ENCODE measurements around the gene BLVRB. TPM values are rescaled to one million over a fixed set of nuclear protein-coding genes. Genes with fewer than 3 reads are reported as not detected.
A peak's percentile ranks its signal among the peaks of the same experiment; 100 is the strongest.

Gene BLVRB
- total and polyA plus RNA-seq, 2 donors (not counting 3 experiments of a cell fraction or from before 2014, with no cell fraction given), result 30.8 to 113 TPM

DNA sequence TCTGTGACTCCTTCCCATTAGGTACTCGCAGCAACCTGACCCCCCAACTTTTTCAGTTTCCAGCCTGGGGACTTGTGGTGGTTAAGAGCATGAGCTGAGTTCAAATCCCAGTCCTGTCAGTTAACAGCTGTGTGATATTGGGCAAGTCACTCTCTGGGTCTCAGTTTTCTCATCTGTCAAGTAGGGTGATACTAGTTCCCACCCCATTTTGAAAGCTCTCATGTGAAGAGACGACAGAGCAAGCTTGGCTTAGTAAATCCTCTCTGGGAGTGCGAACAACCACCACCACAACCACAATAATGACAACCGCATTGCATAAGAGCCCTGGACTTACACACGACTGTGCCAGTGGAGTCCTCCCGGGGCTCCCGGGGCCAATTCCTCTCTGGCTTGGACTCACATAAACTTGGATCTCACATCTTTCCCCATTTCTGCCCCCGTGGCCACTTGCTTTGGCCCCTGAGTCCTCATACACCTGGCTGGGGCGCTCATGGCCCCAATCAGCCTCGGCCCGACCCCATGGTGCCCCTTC lies 454 bp downstream of the BLVRB start:
- Histone ChIP-seq H3K9ac (replicated peaks; ENCODE audit: extremely low read depth, insufficient read depth, low read length) (peak overlapping the region; percentile 62), H3K9me1 (replicated peaks; ENCODE audit: control insufficient read depth, extremely low read depth, insufficient read depth, low read length) (no peaks in the 10 kb centered on the region), H3K36me3 (ENCODE audit: control insufficient read depth in 2 of 2, extremely low read depth in 1 of 2, insufficient read depth in 2 of 2, low read length in 2 of 2) (no peaks in the 10 kb centered on the region), H2AFZ (ENCODE audit: low read depth, low read length) (peak overlapping the region; percentile 75), H3K9me3 (replicated peaks; ENCODE audit: control insufficient read depth, insufficient read depth, low read length) (no peaks in the 10 kb centered on the region), H3K4me3 (replicated peaks in 1 of 3; ENCODE audit: insufficient read depth in 1 of 3, low read depth in 1 of 3, low read length in 3 of 3) (peak overlapping the region; percentile 14 to 69 (median 49)), H3K4me1 (ENCODE audit: control insufficient read depth, extremely low read depth, insufficient read depth, low read length) (peaks cover 14% of the 10 kb centered on the region), H4K20me1 (replicated peaks; ENCODE audit: control insufficient read depth, extremely low read depth, insufficient read depth, low read length) (no peaks in the 10 kb centered on the region), H3K79me2 (ENCODE audit: control insufficient read depth, insufficient read depth, low read length) (no peaks in the 10 kb centered on the region), H3K27me3 (ENCODE audit: control insufficient read depth in 2 of 2, insufficient read depth in 2 of 2, low read length in 2 of 2) (peaks cover 2 to 5% of the 10 kb centered on the region in 2 experiments), H3K27ac (ENCODE audit: insufficient read depth, low read depth, low read length) (peak overlapping the region; percentile 47), H3K4me2 (ENCODE audit: insufficient read depth, low read length) (peak overlapping the region; percentile 30)
- BruUV-seq (replicated peaks), result no TSS peak
- ChIA-PET CTCF (interaction anchor here (0.8 to 4.4 kb wide), 23 partner anchors 9 to 342 kb away, joined by 3 to 44 read pairs (median 6); partner anchors contain the start of genes LTBP4 and SERTAD1), POLR2A (interaction anchor here (0.6 to 2.4 kb wide), 5 partner anchors 21 to 287 kb away, joined by 3 to 13 read pairs (median 4); partner anchors contain the start of genes SERTAD1 and SERTAD3)
- intact Hi-C loops (cut with micrococcal nuclease) (loop anchor here (1.0 to 5.0 kb wide), 4 partner anchors 58 to 180 kb away; partner anchors contain the start of genes AKT2, C19orf47 and PLD3), dilution Hi-C loops (cut with MboI; ENCODE audit: extremely low pct_ligation_motif_present, low sequenced_read_pairs) (no loop called here)
- no peak for TF ChIP-seq MYC (IDR thresholded peaks at IDR 0.05; ENCODE audit: low read depth, low read length)
- TF ChIP-seq, protein P1, sequence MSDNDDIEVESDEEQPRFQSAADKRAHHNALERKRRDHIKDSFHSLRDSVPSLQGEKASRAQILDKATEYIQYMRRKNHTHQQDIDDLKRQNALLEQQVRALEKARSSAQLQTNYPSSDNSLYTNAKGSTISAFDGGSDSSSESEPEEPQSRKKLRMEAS (IDR thresholded peaks at IDR 0.05; ENCODE audit: insufficient read depth, insufficient read length), result no peak
- DNase-seq (ENCODE audit: low read depth, low spot score) (no peak), FAIRE-seq (peak; percentile 43)

DNA sequence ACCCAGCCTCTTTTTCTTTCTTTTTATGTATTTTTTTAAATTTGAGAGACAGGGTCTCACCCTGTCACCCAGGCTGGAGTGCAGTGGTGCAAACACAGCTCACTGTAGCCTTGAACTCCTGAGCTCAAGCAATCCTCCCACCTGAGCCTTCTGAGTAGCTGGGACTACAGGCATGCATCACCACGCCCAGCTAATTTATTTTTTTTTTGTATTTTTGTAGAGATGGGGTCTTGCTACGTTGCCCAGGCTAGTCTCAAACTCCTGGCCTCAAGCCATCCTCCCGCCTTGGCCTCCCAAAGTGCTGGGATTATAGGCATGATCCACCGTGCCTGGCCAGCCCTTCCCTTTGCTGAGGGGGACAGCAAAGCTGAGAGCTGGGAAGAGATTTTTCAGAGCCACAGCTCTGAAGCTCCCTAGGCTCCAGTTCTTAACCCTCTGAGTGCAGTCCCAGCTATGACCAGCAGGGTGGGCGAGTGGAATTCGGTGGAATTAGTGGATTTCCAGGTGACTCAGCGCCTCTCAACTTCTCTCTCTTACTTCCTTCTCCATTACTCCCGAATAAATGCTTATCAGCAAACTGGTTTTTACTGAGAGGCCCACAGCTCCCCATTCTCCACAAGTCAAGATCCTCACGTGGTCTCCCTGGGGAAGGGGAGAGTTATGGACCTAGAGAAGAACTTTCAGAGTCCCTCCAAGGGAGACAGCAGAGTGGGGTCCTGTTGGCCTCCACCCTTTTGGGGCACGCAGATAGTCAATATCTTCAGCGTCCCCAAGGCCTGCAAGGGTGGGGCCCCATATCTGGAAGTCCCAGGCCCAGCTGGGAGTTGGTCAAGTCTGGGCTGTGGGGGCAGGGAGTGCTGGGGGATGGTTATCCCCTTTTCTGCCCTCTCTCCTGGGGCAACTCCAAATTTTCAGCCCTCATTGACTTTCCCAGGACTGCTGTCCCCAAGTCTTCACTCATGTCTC lies 1.2 kb downstream of the BLVRB start:
- Histone ChIP-seq H3K27ac (ENCODE audit: insufficient read depth, low read depth, low read length) (peak overlapping the region; percentile 47), H3K9me3 (replicated peaks; ENCODE audit: control insufficient read depth, insufficient read depth, low read length) (no peaks in the 10 kb centered on the region), H3K36me3 (ENCODE audit: control insufficient read depth in 2 of 2, extremely low read depth in 1 of 2, insufficient read depth in 2 of 2, low read length in 2 of 2) (no peaks in the 10 kb centered on the region), H3K4me2 (ENCODE audit: insufficient read depth, low read length) (peak overlapping the region; percentile 30), H3K27me3 (ENCODE audit: control insufficient read depth in 2 of 2, insufficient read depth in 2 of 2, low read length in 2 of 2) (peaks cover 2 to 5% of the 10 kb centered on the region in 2 experiments), H3K4me3 (replicated peaks in 1 of 3; ENCODE audit: insufficient read depth in 1 of 3, low read depth in 1 of 3, low read length in 3 of 3) (no peak overlapping the region), H3K4me1 (ENCODE audit: control insufficient read depth, extremely low read depth, insufficient read depth, low read length) (peaks cover 14% of the 10 kb centered on the region), H2AFZ (ENCODE audit: low read depth, low read length) (peak overlapping the region; percentile 63), H4K20me1 (replicated peaks; ENCODE audit: control insufficient read depth, extremely low read depth, insufficient read depth, low read length) (no peaks in the 10 kb centered on the region), H3K79me2 (ENCODE audit: control insufficient read depth, insufficient read depth, low read length) (no peaks in the 10 kb centered on the region), H3K9ac (replicated peaks; ENCODE audit: extremely low read depth, insufficient read depth, low read length) (no peak overlapping the region), H3K9me1 (replicated peaks; ENCODE audit: control insufficient read depth, extremely low read depth, insufficient read depth, low read length) (no peaks in the 10 kb centered on the region)
- POLR2A ChIA-PET, result interaction anchor here (0.7 to 2.4 kb wide), 4 partner anchors 12 to 107 kb away, joined by 3 to 13 read pairs (median 3); partner anchors contain the start of genes SERTAD1 and SERTAD3
- no peak for TF ChIP-seq MYC (IDR thresholded peaks at IDR 0.05; ENCODE audit: low read depth, low read length)
- TF ChIP-seq, protein P1 (IDR thresholded peaks at IDR 0.05; ENCODE audit: insufficient read depth, insufficient read length), result no peak
- peak; percentile 52 for TF ChIP-seq POLR2AphosphoS5 (IDR thresholded peaks at IDR 0.05; ENCODE audit: insufficient read depth, low read depth, low read length)
- no peak for TF ChIP-seq POLR2A (IDR thresholded peaks at IDR 0.05; ENCODE audit: low read depth, low read length)
- TF ChIP-seq FOS (IDR thresholded peaks at IDR 0.05; ENCODE audit: borderline replicate concordance, insufficient read depth, low read length), result peak; percentile 67
- peak; percentile 8 for TF ChIP-seq GATA2 (IDR thresholded peaks at IDR 0.05; ENCODE audit: insufficient read depth, insufficient read length, low read depth, low read length)
- TF ChIP-seq, protein P2, sequence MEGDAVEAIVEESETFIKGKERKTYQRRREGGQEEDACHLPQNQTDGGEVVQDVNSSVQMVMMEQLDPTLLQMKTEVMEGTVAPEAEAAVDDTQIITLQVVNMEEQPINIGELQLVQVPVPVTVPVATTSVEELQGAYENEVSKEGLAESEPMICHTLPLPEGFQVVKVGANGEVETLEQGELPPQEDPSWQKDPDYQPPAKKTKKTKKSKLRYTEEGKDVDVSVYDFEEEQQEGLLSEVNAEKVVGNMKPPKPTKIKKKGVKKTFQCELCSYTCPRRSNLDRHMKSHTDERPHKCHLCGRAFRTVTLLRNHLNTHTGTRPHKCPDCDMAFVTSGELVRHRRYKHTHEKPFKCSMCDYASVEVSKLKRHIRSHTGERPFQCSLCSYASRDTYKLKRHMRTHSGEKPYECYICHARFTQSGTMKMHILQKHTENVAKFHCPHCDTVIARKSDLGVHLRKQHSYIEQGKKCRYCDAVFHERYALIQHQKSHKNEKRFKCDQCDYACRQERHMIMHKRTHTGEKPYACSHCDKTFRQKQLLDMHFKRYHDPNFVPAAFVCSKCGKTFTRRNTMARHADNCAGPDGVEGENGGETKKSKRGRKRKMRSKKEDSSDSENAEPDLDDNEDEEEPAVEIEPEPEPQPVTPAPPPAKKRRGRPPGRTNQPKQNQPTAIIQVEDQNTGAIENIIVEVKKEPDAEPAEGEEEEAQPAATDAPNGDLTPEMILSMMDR (IDR thresholded peaks at IDR 0.05; ENCODE audit: extremely low read depth in 1 of 2, insufficient read depth in 1 of 2, low read depth in 1 of 2, low read length in 2 of 2), result peak; percentile 83 to 86
- peak; percentile 64 for TF ChIP-seq JUN (IDR thresholded peaks at IDR 0.05; ENCODE audit: borderline replicate concordance, insufficient read depth, insufficient read length, low read depth)
- TF ChIP-seq EZH2 (IDR thresholded peaks at IDR 0.05; ENCODE audit: borderline replicate concordance, low read depth, low read length, severe bottlenecking), result no peak
- CTCF ChIA-PET, result interaction anchor here (0.6 to 4.4 kb wide), 37 partner anchors 11 to 1959 kb away, joined by 3 to 44 read pairs (median 4); partner anchors contain the start of genes LTBP4 and SERTAD1
- BruUV-seq (replicated peaks), result TSS peak; percentile 62
- FAIRE-seq (peak; percentile 98), DNase-seq (ENCODE audit: low read depth, low spot score) (peak; percentile 84)
- dilution Hi-C loops (cut with MboI; ENCODE audit: extremely low pct_ligation_motif_present, low sequenced_read_pairs), result no loop called here
- intact Hi-C loops (cut with micrococcal nuclease), result loop anchor here (1.0 to 5.0 kb wide), 9 partner anchors 20 to 179 kb away; partner anchors contain the start of genes AKT2, C19orf47, PLD3 and SERTAD3
